ENCODE results near the gene AGMAT.
A peak's percentile ranks its signal among the peaks of the same experiment; 100 is the strongest.

The AGMAT gene

DNA sequence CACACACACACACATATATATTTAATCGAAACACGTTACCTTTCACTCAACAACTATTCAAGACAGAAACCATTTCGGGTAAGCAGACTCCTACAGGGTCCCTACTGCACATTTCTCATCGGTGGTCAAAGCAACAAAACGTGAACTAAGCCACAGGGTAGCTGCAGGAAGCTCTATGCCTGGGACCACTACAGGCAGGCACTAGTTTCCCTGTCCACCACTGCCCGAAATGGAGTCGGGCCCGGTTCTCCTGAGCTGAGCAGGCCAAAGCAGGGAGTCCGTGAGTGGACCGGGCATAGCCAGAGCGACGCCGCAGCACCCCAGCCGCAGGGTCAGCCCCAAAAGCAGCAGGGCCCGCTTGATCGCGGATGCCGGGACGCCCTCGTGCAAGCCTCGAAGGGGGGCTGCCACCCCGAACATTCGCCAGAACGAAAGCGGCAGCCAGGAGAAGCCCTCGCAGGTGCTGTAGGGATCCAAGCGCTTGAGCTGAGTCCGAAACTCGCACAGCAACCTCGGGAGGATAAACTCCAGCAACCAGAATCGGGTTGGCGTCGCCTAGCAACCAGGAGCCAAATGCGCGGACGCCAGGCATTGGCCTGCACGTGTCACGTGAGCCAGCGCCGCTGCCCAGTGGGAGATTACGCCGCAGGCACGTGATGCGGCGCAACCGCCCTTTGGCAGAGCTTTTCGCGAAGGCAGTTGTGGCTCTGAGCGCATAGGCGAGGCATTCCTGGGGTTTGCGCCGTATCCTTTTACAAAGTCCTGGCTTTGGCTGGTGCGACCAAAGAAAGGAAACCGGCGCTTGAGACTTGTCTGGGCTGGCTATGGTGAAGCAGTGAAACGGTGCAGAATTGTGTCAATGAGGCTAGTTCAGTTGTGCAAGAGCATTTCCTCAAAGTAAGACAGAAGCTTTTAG, 18.5 kb upstream of the AGMAT start:
- TF ChIP-seq, protein P1, sequence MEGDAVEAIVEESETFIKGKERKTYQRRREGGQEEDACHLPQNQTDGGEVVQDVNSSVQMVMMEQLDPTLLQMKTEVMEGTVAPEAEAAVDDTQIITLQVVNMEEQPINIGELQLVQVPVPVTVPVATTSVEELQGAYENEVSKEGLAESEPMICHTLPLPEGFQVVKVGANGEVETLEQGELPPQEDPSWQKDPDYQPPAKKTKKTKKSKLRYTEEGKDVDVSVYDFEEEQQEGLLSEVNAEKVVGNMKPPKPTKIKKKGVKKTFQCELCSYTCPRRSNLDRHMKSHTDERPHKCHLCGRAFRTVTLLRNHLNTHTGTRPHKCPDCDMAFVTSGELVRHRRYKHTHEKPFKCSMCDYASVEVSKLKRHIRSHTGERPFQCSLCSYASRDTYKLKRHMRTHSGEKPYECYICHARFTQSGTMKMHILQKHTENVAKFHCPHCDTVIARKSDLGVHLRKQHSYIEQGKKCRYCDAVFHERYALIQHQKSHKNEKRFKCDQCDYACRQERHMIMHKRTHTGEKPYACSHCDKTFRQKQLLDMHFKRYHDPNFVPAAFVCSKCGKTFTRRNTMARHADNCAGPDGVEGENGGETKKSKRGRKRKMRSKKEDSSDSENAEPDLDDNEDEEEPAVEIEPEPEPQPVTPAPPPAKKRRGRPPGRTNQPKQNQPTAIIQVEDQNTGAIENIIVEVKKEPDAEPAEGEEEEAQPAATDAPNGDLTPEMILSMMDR (IDR thresholded peaks at IDR 0.05) = no peak
- peaks cover 13 to 14% of the 10 kb centered on the region in 2 experiments for H3K4me1 ChIP-seq (ENCODE audit: control insufficient read depth in 1 of 2, insufficient read depth in 1 of 2, low read depth in 1 of 2, low read length in 1 of 2)
- no peaks in the 10 kb centered on the region for H3K36me3 ChIP-seq
- peak overlapping the region; percentile 93 for H3K4me3 ChIP-seq (ENCODE audit: low read depth in 1 of 2, low read length in 1 of 2)
- no peaks in the 10 kb centered on the region for H3K27me3 ChIP-seq
- H3K9me3 ChIP-seq = no peaks in the 10 kb centered on the region
- peak overlapping the region; percentile 90 for H3K27ac ChIP-seq

DNA sequence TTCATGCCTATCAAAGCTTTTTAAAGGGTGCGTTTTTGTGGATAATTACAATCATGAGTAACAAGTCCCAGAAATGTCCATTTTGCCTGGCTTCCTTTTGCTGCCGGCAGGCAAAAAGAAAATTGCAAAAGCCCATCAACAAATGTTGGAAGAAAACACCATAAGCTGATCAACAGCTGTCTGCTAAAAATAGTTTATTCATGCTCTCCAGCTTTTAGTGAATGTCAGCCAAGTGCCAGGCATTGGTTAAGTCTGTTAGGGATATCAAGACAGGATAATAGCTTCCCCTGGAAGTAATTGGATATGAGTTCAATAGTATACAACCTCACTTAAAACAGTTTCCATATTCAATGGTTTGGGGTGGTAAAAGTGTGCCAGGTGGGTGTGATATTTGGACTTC, 13.6 kb upstream of the AGMAT start:
- Histone ChIP-seq H3K4me1 (ENCODE audit: control insufficient read depth in 1 of 2, insufficient read depth in 1 of 2, low read depth in 1 of 2, low read length in 1 of 2) (peaks cover 5 to 6% of the 10 kb centered on the region in 2 experiments), H3K36me3 (no peaks in the 10 kb centered on the region), H3K27me3 (peaks cover 26% of the 10 kb centered on the region), H3K27ac (no peak overlapping the region), H3K4me3 (ENCODE audit: low read depth in 1 of 2, low read length in 1 of 2) (no peak overlapping the region), H3K9me3 (no peaks in the 10 kb centered on the region)
- TF ChIP-seq, protein P1 (IDR thresholded peaks at IDR 0.05) = no peak

DNA sequence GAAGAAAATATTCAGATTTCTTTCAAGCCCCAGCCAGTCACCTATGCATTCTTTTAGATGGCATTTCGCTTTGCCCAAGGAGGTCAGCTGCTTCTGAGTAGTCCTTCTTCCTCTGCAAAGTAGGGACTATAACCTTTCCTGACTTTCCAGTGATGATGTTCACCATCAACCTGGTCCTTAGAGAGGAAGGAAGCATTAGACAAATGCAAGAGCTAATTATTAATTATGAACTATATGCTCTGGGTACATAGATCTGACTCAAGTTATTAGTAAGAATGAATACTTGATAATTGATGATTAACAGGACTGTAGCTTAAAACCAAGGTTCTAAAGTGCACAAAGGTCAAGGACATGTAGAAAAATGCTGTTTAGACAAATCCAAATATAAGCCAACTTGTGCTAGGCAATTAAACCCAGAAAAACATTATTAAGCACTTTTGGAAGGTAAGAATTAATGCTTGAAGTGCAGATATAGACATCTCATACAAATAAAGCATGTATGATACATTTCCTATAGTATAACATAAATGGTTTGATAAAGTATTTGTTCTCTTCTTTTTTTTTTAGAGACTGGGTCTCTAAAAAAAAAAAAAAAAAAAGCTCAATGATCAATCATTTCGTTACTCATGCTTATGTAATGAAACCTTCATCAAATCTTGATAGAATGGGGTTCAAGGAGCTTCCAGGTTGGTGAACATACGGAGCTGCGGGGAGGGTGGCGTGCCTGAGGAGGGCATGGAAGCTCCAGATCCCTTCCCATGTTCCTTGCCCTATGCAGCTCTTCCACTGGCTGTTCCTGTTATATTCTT, 11.2 kb upstream of the AGMAT start:
- Histone ChIP-seq H3K4me1 (ENCODE audit: control insufficient read depth in 1 of 2, insufficient read depth in 1 of 2, low read depth in 1 of 2, low read length in 1 of 2) (no peaks in the 10 kb centered on the region), H3K27ac (no peak overlapping the region), H3K9me3 (no peaks in the 10 kb centered on the region), H3K4me3 (ENCODE audit: low read depth in 1 of 2, low read length in 1 of 2) (no peak overlapping the region), H3K27me3 (peaks cover 26% of the 10 kb centered on the region), H3K36me3 (no peaks in the 10 kb centered on the region)
- TF ChIP-seq, protein P1 (IDR thresholded peaks at IDR 0.05) = no peak

DNA sequence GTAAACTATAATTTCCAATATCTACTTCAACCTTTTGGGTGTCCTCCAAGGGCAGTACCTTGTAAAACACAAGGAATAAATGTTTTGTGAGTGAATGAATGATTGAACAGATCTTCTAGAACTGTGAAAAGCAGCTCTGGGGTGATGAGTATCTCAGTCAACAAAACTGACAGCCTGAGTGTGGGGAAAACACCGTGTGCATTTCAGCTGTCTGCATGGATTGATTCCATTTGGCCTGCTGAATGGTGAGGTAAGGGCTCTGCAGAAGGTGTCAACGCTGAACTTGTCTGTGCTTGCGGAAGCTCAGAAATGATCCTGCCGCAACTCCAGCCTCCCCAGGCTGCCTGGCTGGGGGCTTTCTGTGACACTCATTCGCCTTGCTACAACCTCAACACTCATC, 7.4 kb upstream of the AGMAT start:
- Histone ChIP-seq H3K27me3 (peaks cover 16% of the 10 kb centered on the region), H3K4me1 (ENCODE audit: control insufficient read depth in 1 of 2, insufficient read depth in 1 of 2, low read depth in 1 of 2, low read length in 1 of 2) (no peaks in the 10 kb centered on the region), H3K9me3 (no peaks in the 10 kb centered on the region), H3K27ac (no peak overlapping the region), H3K36me3 (no peaks in the 10 kb centered on the region), H3K4me3 (ENCODE audit: low read depth in 1 of 2, low read length in 1 of 2) (no peak overlapping the region)
- TF ChIP-seq, protein P1 (IDR thresholded peaks at IDR 0.05) = no peak

DNA sequence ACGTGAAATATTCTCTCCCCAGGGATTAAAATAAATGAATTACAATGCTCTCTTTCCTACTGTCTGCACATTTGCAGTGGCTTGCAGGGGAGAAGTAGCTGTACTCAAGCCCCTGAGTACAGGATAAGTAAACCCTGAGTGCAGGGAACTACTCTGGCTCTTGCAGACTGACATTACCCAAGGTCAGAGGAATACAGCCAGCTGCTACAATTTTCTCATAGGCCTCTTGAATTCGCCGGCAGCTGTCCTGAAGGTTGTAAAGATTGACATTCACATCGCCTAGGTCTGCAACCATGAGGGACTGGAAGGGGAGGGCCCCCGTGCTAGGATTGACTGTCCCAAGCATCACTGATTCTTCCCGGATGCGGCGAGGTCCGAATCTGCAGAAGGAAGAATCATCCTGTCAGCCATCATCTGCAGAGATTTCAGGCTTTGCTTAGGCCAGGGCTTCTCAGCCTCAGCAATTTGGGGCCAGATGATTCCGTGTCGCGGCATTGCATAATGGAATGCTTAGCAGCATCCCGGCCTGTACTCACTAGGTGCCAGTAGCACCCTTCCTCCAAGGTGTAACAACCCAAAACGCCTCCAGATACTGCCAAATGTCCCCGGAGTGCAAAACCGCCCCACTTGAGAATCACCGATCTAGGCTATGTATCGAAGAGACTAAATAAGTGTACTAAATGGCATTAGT, 1.7 kb downstream of the AGMAT start:
- Histone ChIP-seq H3K27me3 (peaks cover 29% of the 10 kb centered on the region), H3K4me1 (ENCODE audit: control insufficient read depth in 1 of 2, insufficient read depth in 1 of 2, low read depth in 1 of 2, low read length in 1 of 2) (peaks cover 6 to 8% of the 10 kb centered on the region in 2 experiments), H3K27ac (no peak overlapping the region), H3K9me3 (no peaks in the 10 kb centered on the region), H3K36me3 (no peaks in the 10 kb centered on the region), H3K4me3 (ENCODE audit: low read depth in 1 of 2, low read length in 1 of 2) (no peak overlapping the region)
- TF ChIP-seq, protein P1 (IDR thresholded peaks at IDR 0.05) = no peak
